Measurements from ENCODE around the gene RREB1.
A peak's percentile ranks its signal among the peaks of the same experiment; 100 is the strongest.

RREB1 gene
- 91.7 to 118 (median 93.0) reads per million in 3 donors for total RNA-seq

GRCh38 chr6:7107578-7108195 lies at the start of gene RREB1:
TSS of gene RREB1 (plus strand) at chr6:7107961. CDS start at chr6:7181912, 73,951 bp downstream.
- DNase-seq, result peak; percentile 41 to 56 (median 50)
- peaks cover 3% of the 10 kb centered on the region for H3K4me1 ChIP-seq (ENCODE audit: control insufficient read depth, insufficient read depth, low read length, poor library complexity, severe bottlenecking)
- peak within 1 kb of the TSS; percentile 70 for H3K27ac ChIP-seq (ENCODE audit: insufficient read depth, low read length, poor library complexity, severe bottlenecking)
- H3K4me3 ChIP-seq (ENCODE audit: insufficient read depth, low read depth, low read length, poor library complexity, severe bottlenecking), result peak within 1 kb of the TSS; percentile 76
- H3K9me3 ChIP-seq (ENCODE audit: control insufficient read depth, low read length), result no peaks in the 10 kb centered on the region
- H3K27me3 ChIP-seq (replicated peaks; ENCODE audit: control insufficient read depth, insufficient read depth, low read length, poor library complexity, severe bottlenecking), result no peaks in the 10 kb centered on the region
- no peaks in the 10 kb centered on the region for H3K36me3 ChIP-seq (ENCODE audit: control insufficient read depth, insufficient read depth, low read length)

GRCh38 chr6:7058250-7058923 lies 49.4 kb upstream of the RREB1 start:
- no peaks in the 10 kb centered on the region for H3K36me3 ChIP-seq (ENCODE audit: control insufficient read depth, insufficient read depth, low read length)
- no peaks in the 10 kb centered on the region for H3K9me3 ChIP-seq (ENCODE audit: control insufficient read depth, low read length)
- H3K27me3 ChIP-seq (replicated peaks; ENCODE audit: control insufficient read depth, insufficient read depth, low read length, poor library complexity, severe bottlenecking), result no peaks in the 10 kb centered on the region
- no peaks in the 10 kb centered on the region for H3K4me1 ChIP-seq (ENCODE audit: control insufficient read depth, insufficient read depth, low read length, poor library complexity, severe bottlenecking)
- no peak for DNase-seq
- no peak overlapping the region for H3K4me3 ChIP-seq (ENCODE audit: insufficient read depth, low read depth, low read length, poor library complexity, severe bottlenecking)
- H3K27ac ChIP-seq (ENCODE audit: insufficient read depth, low read length, poor library complexity, severe bottlenecking), result no peak overlapping the region

- no peaks in the 10 kb centered on the region for H3K4me1 ChIP-seq (ENCODE audit: control insufficient read depth, insufficient read depth, low read length, poor library complexity, severe bottlenecking)
- DNase-seq, result no peak
- H3K27ac ChIP-seq (ENCODE audit: insufficient read depth, low read length, poor library complexity, severe bottlenecking), result no peak overlapping the region
- no peaks in the 10 kb centered on the region for H3K9me3 ChIP-seq (ENCODE audit: control insufficient read depth, low read length)
- H3K36me3 ChIP-seq (ENCODE audit: control insufficient read depth, insufficient read depth, low read length), result no peaks in the 10 kb centered on the region
- no peaks in the 10 kb centered on the region for H3K27me3 ChIP-seq (replicated peaks; ENCODE audit: control insufficient read depth, insufficient read depth, low read length, poor library complexity, severe bottlenecking)
- no peak overlapping the region for H3K4me3 ChIP-seq (ENCODE audit: insufficient read depth, low read depth, low read length, poor library complexity, severe bottlenecking)
These were observed 46.8 kb upstream of the RREB1 start for GRCh38 chr6:7060769-7061516.

- Histone ChIP-seq H3K27me3 (replicated peaks; ENCODE audit: control insufficient read depth, insufficient read depth, low read length, poor library complexity, severe bottlenecking) (no peaks in the 10 kb centered on the region), H3K4me3 (ENCODE audit: insufficient read depth, low read depth, low read length, poor library complexity, severe bottlenecking) (no peak overlapping the region), H3K27ac (ENCODE audit: insufficient read depth, low read length, poor library complexity, severe bottlenecking) (no peak overlapping the region), H3K4me1 (ENCODE audit: control insufficient read depth, insufficient read depth, low read length, poor library complexity, severe bottlenecking) (no peaks in the 10 kb centered on the region), H3K36me3 (ENCODE audit: control insufficient read depth, insufficient read depth, low read length) (no peaks in the 10 kb centered on the region), H3K9me3 (ENCODE audit: control insufficient read depth, low read length) (no peaks in the 10 kb centered on the region)
- no peak for DNase-seq
These were observed 45.2 kb upstream of the RREB1 start for GRCh38 chr6:7062451-7063162.

- Histone ChIP-seq H3K27me3 (replicated peaks; ENCODE audit: control insufficient read depth, insufficient read depth, low read length, poor library complexity, severe bottlenecking) (no peaks in the 10 kb centered on the region), H3K4me3 (ENCODE audit: insufficient read depth, low read depth, low read length, poor library complexity, severe bottlenecking) (no peak overlapping the region), H3K9me3 (ENCODE audit: control insufficient read depth, low read length) (no peaks in the 10 kb centered on the region), H3K27ac (ENCODE audit: insufficient read depth, low read length, poor library complexity, severe bottlenecking) (no peak overlapping the region), H3K36me3 (ENCODE audit: control insufficient read depth, insufficient read depth, low read length) (no peaks in the 10 kb centered on the region), H3K4me1 (ENCODE audit: control insufficient read depth, insufficient read depth, low read length, poor library complexity, severe bottlenecking) (no peaks in the 10 kb centered on the region)
- no peak for DNase-seq
These were observed 40.5 kb upstream of the RREB1 start for GRCh38 chr6:7067305-7067704.

GRCh38 chr6:7071405-7071804 lies 36.4 kb upstream of the RREB1 start:
- DNase-seq, result no peak
- no peak overlapping the region for H3K27ac ChIP-seq (ENCODE audit: insufficient read depth, low read length, poor library complexity, severe bottlenecking)

GRCh38 chr6:7073082-7073820 lies 34.5 kb upstream of the RREB1 start:
- Histone ChIP-seq H3K9me3 (ENCODE audit: control insufficient read depth, low read length) (no peaks in the 10 kb centered on the region), H3K4me3 (ENCODE audit: insufficient read depth, low read depth, low read length, poor library complexity, severe bottlenecking) (no peak overlapping the region), H3K4me1 (ENCODE audit: control insufficient read depth, insufficient read depth, low read length, poor library complexity, severe bottlenecking) (no peaks in the 10 kb centered on the region), H3K27me3 (replicated peaks; ENCODE audit: control insufficient read depth, insufficient read depth, low read length, poor library complexity, severe bottlenecking) (no peaks in the 10 kb centered on the region), H3K27ac (ENCODE audit: insufficient read depth, low read length, poor library complexity, severe bottlenecking) (no peak overlapping the region), H3K36me3 (ENCODE audit: control insufficient read depth, insufficient read depth, low read length) (no peaks in the 10 kb centered on the region)
- DNase-seq, result no peak

More at GRCh38 chr6:7071405-7071804, 36.4 kb upstream of the RREB1 start:
- no peaks in the 10 kb centered on the region for H3K27me3 ChIP-seq (replicated peaks; ENCODE audit: control insufficient read depth, insufficient read depth, low read length, poor library complexity, severe bottlenecking)
- no peaks in the 10 kb centered on the region for H3K36me3 ChIP-seq (ENCODE audit: control insufficient read depth, insufficient read depth, low read length)
- H3K4me1 ChIP-seq (ENCODE audit: control insufficient read depth, insufficient read depth, low read length, poor library complexity, severe bottlenecking), result no peaks in the 10 kb centered on the region
- H3K4me3 ChIP-seq (ENCODE audit: insufficient read depth, low read depth, low read length, poor library complexity, severe bottlenecking), result no peak overlapping the region
- H3K9me3 ChIP-seq (ENCODE audit: control insufficient read depth, low read length), result no peaks in the 10 kb centered on the region

GRCh38 chr6:7073821-7074525 lies 33.8 kb upstream of the RREB1 start:
- Histone ChIP-seq H3K4me1 (ENCODE audit: control insufficient read depth, insufficient read depth, low read length, poor library complexity, severe bottlenecking) (no peaks in the 10 kb centered on the region), H3K4me3 (ENCODE audit: insufficient read depth, low read depth, low read length, poor library complexity, severe bottlenecking) (peak overlapping the region; percentile 22), H3K27me3 (replicated peaks; ENCODE audit: control insufficient read depth, insufficient read depth, low read length, poor library complexity, severe bottlenecking) (no peaks in the 10 kb centered on the region), H3K9me3 (ENCODE audit: control insufficient read depth, low read length) (no peaks in the 10 kb centered on the region), H3K27ac (ENCODE audit: insufficient read depth, low read length, poor library complexity, severe bottlenecking) (no peak overlapping the region), H3K36me3 (ENCODE audit: control insufficient read depth, insufficient read depth, low read length) (no peaks in the 10 kb centered on the region)
- peak in 2 of 3 donors; percentile 18 to 24 for DNase-seq

GRCh38 chr6:7074870-7075269 lies 32.9 kb upstream of the RREB1 start:
- Histone ChIP-seq H3K9me3 (ENCODE audit: control insufficient read depth, low read length) (no peaks in the 10 kb centered on the region), H3K4me3 (ENCODE audit: insufficient read depth, low read depth, low read length, poor library complexity, severe bottlenecking) (no peak overlapping the region), H3K27me3 (replicated peaks; ENCODE audit: control insufficient read depth, insufficient read depth, low read length, poor library complexity, severe bottlenecking) (no peaks in the 10 kb centered on the region), H3K27ac (ENCODE audit: insufficient read depth, low read length, poor library complexity, severe bottlenecking) (no peak overlapping the region), H3K4me1 (ENCODE audit: control insufficient read depth, insufficient read depth, low read length, poor library complexity, severe bottlenecking) (no peaks in the 10 kb centered on the region), H3K36me3 (ENCODE audit: control insufficient read depth, insufficient read depth, low read length) (no peaks in the 10 kb centered on the region)
- DNase-seq, result no peak

All from effector memory CD4-positive, alpha-beta T cell (primary cell).